Measurements from ENCODE around the gene SOBP.

Gene SOBP

DNA sequence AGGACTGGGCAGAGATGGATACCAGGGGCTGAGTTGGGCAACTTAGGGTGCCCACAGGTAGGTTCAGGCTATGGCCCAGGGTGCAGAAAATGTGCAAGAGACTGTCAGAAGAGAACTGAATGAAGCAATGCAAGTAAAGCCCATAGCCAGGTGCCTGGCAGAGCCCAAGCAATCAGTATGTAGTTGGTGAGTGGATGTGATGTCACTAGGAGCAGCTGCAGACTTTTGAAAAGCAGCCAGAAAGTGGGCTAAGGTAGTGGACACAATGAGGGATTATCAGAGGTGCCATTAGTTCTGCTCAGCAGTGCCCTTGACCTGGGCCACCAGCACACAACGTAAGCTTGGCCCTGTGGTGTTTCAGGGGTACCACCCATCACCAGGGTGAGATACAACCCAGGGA lies 135.3 kb downstream of the SOBP start:
- DNase-seq: no peak

- no peak for DNase-seq
These were observed 136.7 kb downstream of the SOBP start for GRCh38 chr6:107626645-107627044.

- DNase-seq: no peak
These were observed 138.1 kb downstream of the SOBP start for GRCh38 chr6:107627969-107628368.

DNA sequence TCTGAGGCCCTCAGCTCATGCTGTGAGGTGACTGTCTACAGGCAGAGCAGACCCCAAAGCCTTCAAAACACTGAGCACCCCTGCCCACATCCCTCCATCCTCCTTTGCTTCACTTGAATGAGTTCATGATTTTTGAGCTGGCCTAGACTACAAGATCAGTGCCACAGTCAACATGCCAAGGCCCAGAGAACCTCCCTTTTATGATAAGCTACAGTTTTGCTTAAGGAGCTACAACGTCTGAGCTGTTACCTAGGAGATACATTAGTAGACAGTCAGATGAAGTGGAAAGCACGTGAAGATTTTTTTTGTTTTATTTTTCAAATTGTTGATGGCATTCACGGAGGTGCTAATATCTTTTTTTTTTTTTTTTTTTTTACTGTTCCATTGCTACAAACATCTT lies 139.0 kb downstream of the SOBP start:
- no peak for DNase-seq

DNA sequence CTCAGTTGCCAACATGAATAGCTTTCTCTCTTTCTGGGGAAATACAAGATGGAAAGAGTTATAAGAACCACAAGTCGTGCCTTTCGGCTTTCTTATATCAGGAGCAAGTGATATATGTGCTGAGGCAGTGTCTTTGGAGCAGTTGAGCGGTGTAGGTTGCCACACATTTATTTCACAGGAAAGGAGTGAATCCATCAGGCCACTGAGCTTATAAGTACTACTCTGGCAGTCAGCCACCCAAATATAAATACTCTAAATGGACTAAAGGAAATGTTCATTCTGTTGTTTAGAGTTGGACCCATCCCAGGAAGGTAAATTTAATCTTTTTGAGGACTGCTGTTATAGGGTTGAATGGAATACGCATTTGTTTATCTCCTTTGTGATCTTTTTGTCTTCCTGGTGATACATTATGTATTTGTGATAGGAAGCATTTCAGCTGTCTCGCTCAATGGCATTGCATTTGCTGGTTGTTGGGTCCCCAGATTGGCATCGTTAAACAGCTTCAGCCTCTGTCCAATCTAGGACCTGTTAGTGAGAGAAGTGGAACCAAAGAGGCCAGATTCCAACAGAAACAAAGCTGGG lies 139.7 kb downstream of the SOBP start:
- DNase-seq: no peak

- DNase-seq: no peak
These were observed 140.5 kb downstream of the SOBP start for GRCh38 chr6:107630348-107630977.

- no peak for DNase-seq
These were observed 142.6 kb downstream of the SOBP start for GRCh38 chr6:107632381-107633136.

DNA sequence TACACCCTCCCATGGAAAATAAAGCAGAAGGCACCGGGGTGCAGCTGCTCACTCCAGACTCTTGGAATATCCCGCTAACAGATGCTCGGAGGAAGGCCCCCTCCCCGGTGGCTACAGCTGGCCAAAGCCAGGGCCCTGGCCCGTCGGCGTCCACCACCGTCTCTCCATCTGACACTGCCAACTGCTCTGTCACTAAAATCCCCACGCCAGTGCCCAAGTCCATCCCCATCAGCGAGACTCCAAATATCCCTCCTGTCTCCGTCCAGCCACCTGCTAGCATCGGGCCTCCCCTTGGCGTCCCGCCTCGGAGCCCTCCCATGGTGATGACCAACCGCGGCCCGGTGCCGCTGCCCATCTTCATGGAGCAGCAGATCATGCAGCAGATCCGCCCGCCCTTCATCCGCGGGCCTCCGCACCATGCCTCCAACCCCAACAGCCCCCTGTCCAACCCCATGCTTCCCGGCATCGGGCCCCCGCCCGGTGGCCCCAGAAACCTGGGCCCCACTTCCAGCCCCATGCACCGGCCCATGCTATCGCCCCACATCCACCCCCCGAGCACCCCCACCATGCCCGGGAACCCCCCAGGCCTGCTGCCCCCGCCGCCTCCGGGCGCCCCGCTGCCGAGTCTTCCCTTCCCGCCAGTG lies 143.9 kb downstream of the SOBP start:
- no peak for DNase-seq

- DNase-seq: no peak
These were observed 144.6 kb downstream of the SOBP start for GRCh38 chr6:107634324-107635056.

- DNase-seq: no peak
These were observed 145.2 kb downstream of the SOBP start for GRCh38 chr6:107635057-107635515.

DNA sequence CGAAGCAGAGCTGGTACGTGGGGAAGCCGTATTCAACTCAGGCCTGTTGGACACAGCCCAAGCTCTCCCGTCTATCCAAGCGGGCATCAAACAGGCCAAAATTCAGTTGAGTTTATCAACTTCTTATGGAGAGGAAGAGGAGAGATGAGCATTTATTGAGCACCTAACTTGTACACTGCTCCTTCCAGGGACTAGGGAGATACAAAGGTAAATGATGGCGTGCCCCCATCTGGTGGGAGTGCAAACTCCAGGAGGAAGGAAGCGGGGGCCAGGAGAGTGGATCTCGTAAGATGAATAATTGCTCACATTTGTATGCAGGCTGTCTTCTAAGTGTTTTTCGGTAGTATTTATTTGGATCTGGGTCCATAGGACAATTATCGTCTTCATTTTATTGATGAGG lies 146.6 kb downstream of the SOBP start:
- no peak for DNase-seq

DNA sequence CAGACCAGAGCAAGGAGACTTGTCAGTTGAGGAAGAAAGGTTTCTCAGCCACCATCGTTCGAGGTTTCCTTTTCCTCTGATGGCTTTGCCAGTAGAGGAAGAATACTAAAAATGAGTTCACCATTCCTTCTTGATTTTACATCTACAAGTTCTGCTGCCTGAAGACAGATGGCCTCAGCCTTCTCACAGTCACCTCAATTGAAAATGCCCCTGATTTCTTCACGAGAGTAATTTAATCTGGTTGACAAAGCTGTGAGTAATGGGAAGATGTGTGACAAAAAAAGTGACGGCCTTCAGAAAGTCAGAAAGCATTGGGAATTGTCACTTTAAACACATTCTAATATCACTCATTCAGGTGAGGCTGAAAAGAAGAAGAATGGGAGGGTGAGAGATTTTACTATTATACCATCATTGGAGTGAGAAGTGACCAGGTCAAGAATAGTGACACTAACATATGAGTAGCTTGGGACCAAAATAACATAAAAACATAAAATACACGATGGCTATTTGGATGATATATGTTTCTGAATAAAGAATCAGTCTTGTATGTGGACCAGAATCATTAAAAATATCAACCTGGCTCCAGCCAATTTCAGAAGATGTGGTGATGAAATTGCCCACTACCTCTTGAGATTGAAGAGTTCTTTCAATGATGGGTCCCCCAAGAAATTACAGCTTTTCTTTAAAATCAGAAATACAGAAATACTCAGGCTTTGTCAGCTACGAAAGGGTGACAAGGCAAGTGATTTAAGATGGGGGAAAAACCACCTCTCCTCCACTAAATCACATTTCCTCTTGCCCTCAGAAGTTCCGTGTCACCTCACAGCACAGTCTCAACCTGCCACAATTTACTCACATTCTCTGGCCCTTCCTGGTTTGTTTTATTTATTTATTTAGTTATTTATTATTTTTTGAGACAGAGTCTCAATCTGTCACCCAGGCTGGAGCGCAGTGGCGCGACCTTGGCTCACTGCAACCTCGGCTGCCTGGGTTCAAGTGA lies 147.7 kb downstream of the SOBP start:
- no peak for DNase-seq

DNA sequence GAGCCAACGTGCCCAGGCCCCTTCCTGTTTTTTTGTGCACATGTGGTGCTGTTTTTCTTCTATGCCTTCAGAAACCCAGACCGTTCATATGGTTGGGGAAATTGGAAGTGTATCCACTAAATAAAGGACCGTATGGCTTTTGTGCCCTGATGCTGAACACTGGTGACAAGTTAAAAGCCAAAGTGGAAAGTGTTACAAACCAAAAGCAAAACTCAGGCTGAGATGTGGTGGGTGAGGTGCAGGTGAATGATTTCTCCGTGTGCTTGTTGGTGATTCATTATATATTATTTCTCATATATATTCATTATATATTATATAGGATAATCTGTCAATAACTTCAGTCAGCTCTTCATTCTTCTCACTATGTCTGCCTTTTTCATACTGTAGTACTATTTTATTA lies 148.6 kb downstream of the SOBP start:
- no peak for DNase-seq

- DNase-seq: no peak
These were observed 149.6 kb downstream of the SOBP start for GRCh38 chr6:107639511-107639910.

- no peak for DNase-seq
These were observed 151.2 kb downstream of the SOBP start for GRCh38 chr6:107641071-107641470.

GRCh38 chr6:107641500-107641941 lies 151.6 kb downstream of the SOBP start:
- no peak for DNase-seq

GRCh38 chr6:107642095-107642860 lies 152.4 kb downstream of the SOBP start:
- DNase-seq: no peak

GRCh38 chr6:107642861-107643328 lies 153.0 kb downstream of the SOBP start:
- no peak for DNase-seq

DNA sequence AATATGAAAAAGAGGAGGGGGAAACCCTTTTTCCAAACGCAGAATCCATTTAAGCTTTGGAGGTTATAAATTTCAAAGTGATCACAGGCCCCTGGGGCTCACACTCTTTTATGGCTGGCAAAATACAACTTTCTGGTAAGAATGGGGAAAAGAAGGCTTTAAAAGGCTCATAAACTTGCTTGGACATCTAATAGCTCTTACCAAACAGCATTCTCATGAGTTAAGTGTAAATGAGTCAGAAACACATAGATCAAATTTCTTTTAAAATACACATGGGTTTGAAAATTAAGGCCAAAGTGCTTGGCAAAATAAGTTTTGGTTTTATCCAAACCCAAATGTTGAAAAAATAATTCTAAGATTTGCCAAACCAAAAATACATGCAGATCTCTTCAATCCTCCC lies 154.6 kb downstream of the SOBP start:
- no peak for DNase-seq

DNA sequence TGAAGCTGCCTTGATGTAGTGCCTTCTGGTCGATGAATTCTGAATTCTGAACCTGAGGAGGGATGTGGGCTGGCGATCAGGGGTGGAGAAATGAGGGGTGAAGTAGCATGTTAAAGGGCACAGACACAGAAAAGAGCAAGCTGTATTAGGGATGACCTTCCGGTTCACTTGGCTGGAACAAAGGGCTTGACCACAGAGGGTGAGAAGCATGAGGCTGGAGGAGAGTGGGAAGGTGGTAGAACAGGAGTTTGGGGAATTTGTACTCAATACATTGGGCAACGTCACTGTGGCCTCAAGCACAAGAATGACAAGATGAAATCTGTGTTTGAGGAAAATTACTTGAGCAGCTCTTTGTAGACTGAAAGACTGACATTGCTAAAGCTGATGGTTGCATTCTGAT lies 155.8 kb downstream of the SOBP start:
- no peak for DNase-seq

DNA sequence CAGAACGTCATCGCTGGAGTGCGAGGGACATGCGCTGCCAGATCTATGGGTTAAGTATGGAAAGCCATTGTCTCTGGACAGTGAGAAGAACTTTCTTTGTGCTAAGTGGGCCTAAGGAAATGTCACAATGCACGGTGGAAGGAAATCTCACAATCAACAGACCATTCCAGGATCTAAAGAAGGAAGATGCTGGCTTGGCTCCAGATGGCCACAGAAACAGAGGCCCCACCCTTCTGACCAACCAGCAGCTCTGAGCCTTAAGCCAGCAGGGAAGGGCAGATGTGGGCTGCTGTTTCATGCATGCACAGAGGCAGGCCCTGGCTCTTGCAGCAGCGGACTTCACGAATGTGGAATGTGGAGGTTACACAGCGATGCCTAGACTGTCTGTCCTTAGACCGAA lies 156.3 kb downstream of the SOBP start:
- DNase-seq: no peak
